Right lobe of liver (tissue), 6 donors: ENCODE results near the gene ZNF367. TPM values are rescaled to one million over a fixed set of nuclear protein-coding genes. Genes with fewer than 3 reads are reported as not detected.
"Not testable (repeated sequence)": the region's sequence is repeated elsewhere in the genome, so short reads cannot be mapped to it uniquely, and the experiment has no call there.

Source experiments
- ATAC-seq, 4 donors: fragments of 200-7000 bp; cut with Tn5 transposase; one replicate each; pipeline ENCODE4 v1.9.1; 2020; ENCODE audit warnings: mild to moderate bottlenecking in 4 of 4, moderate library complexity in 4 of 4
- DNase-seq, 3 donors: peaks; one replicate each; pipeline ENCODE4 v3.0.0-alpha.2; 2020
- H3K27ac ChIP-seq, 3 donors: fragments of 200-600 bp; one replicate each; pipeline ENCODE4 v1.8.0; 2022
- H3K27me3 ChIP-seq, 2 donors: fragments of 200-600 bp; one replicate each; pipeline ENCODE4 v1.8.0; 2022
- H3K36me3 ChIP-seq, 4 donors: fragments of 200-600 bp; sonication (generic) in 1 of 4; one replicate each; pipeline versions ENCODE4 v1.5.1 to v1.8.0; 2017 to 2022; ENCODE audit warnings: control low read depth in 1 of 4
- H3K4me1 ChIP-seq, 4 donors: fragments of 200-600 bp; sonication (generic) in 1 of 4; one replicate each; pipeline versions ENCODE4 v1.5.1 to v1.8.0; 2017 to 2022; ENCODE audit warnings: control low read depth in 1 of 4
- H3K4me3 ChIP-seq, 3 donors: fragments of 200-600 bp; one replicate each; pipeline ENCODE4 v1.8.0; 2022
- H3K9me3 ChIP-seq, 4 donors: fragments of 200-600 bp; sonication (generic) in 1 of 4; one replicate each; pipeline versions ENCODE4 v1.5.1 to v1.8.0; 2017 to 2022; ENCODE audit warnings: control low read depth in 1 of 4
- POLR2A ChIP-seq: fragments of 450-650 bp; IDR thresholded peaks from one replicate; pipeline ENCODE4 v1.6.1; 2017; ENCODE audit warnings: antibody characterized with exemption, mild to moderate bottlenecking
- WGBS: methylation state at CpG from one replicate; pipeline ENCODE4 v1.1.6; 2018; ENCODE audit warnings: low coverage, low lambda C conversion rate; ENCODE audit not compliant: insufficient coverage; ENCODE audit errors: missing lambda C conversion rate; 5-methylcytosine and 5-hydroxymethylcytosine counted together
- intact Hi-C, 2 donors: fragments of 100-400 bp; cut with DNase I; formaldehyde crosslinking; loops; one replicate each; pipeline versions ENCODE4 v1.11.2 to v1.14.1; 2022
- total RNA-seq, 6 experiments: library from RNA; depleted of rRNA in 2 of 6; stranded (reverse); fragments of >200 nt in 2 of 6; fragmentation: NEBNext Ultra II Directional in 3 of 6; extraction: Animal tissue kit (Norgen Biotek cat#: 25700) in 3 of 6; gene quantifications; one replicate each; pipeline versions ENCODE4 v1.1.0 to v1.2.4, GENCODE V29; 2016 to 2023
- TF ChIP-seq, protein P1 (sequence below), 4 donors: fragments of 200-600 bp in 3 of 4; fragments of 450-650 bp in 1 of 4; IDR thresholded peaks; one replicate each; pipeline versions ENCODE4 v1.5.1 to v1.8.0; 2016 to 2022; ENCODE audit warnings: antibody characterized with exemption in 4 of 4, mild to moderate bottlenecking in 2 of 4
- donor health status: DM: no; HTN: yes; CAD: no.
- donor health status: DM: no; HTN: no; CAD: no.
- donor health status: DM: no; HTN: no; CAD: no.
- donor health status: DM: no; HTN: yes; CAD: no.
- donor health status: DM: no; HTN: yes; CAD: no.

Gene ZNF367
- total RNA-seq, 6 experiments from 2014 or later: 0.73 to 9.2 (median 2.6) TPM

DNA sequence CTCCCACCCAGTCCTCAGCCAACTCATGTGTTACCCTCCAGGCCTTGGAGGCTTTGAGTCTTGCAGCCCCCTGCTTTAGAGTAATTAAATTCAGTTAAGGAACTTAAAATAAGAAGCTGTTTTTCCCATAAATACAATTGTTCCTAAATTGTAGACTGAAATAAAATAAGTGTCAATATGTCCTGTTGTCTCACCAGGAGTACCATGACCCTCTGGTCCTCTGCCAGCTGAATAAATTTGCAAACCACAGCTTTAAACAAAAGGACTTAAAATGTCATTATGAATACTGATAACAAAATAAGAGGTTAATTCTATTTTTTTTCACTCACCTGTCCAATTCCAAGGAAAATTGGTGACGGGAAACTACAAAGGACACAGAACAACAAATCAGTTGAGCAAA, 50.2 kb downstream of the ZNF367 start:
- H3K9me3 ChIP-seq: no peaks in the 10 kb centered on the region
- H3K27ac ChIP-seq: peak overlapping the region in 1 of 3 donors; percentile 14
- no peak for DNase-seq
- H3K4me1 ChIP-seq: peaks cover 0 to 22% (median 0%) of the 10 kb centered on the region in 4 donors
- 72% methylated on average over 1 of the region's 1 CpG for WGBS
- TF ChIP-seq POLR2A: no peak
- TF ChIP-seq, protein P1, sequence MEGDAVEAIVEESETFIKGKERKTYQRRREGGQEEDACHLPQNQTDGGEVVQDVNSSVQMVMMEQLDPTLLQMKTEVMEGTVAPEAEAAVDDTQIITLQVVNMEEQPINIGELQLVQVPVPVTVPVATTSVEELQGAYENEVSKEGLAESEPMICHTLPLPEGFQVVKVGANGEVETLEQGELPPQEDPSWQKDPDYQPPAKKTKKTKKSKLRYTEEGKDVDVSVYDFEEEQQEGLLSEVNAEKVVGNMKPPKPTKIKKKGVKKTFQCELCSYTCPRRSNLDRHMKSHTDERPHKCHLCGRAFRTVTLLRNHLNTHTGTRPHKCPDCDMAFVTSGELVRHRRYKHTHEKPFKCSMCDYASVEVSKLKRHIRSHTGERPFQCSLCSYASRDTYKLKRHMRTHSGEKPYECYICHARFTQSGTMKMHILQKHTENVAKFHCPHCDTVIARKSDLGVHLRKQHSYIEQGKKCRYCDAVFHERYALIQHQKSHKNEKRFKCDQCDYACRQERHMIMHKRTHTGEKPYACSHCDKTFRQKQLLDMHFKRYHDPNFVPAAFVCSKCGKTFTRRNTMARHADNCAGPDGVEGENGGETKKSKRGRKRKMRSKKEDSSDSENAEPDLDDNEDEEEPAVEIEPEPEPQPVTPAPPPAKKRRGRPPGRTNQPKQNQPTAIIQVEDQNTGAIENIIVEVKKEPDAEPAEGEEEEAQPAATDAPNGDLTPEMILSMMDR (IDR thresholded peaks at IDR 0.05): no peak
- H3K27me3 ChIP-seq: no peaks in the 10 kb centered on the region
- H3K36me3 ChIP-seq: peaks cover 0 to 21% (median 0%) of the 10 kb centered on the region in 4 donors
- intact Hi-C loops: no loop called here
- H3K4me3 ChIP-seq: no peak overlapping the region
- ATAC-seq: peak in 3 of 4 donors; percentile 34 to 55 (median 52)

DNA sequence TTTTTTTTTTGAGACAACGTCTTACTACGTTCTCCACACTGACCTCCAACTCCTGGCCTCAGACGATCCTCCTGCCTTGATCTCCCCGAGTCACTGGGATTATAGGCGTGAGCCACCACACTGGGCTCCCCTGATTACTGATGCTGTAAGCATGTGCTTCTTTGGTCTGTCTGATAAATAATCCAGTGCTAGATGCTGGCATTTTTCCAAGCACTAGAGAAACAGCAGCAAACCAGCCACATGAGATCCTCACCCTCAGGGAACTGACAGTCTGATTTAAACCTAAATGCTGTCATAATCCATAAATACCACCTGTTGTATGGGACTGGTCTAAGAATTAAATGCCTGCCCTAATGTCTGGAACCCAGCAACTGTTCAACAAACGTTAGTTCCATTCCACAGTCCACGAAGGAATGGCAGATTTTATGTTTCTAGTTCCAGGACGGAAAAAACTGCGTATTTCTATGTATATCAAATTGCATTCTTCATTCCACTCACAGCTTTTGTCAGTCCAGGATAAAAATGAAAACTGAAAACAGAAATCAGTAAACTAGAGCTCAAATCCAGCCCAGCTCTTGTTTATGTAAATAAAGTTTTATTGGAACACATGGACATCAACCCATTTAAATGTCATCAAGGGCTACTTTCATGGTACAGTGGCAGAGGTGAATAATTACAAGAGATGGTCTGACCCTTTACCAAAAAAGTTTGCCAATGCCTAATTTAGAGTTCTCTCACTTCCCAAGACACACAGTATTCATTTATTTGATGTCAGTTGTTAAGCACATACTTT, 54.8 kb downstream of the ZNF367 start:
- Histone ChIP-seq H3K4me1 (peaks cover 0 to 21% (median 0%) of the 10 kb centered on the region in 4 donors), H3K27me3 (no peaks in the 10 kb centered on the region), H3K9me3 (no peaks in the 10 kb centered on the region), H3K36me3 (peaks cover 0 to 57% (median 0%) of the 10 kb centered on the region in 4 donors), H3K27ac (no peak overlapping the region), H3K4me3 (no peak overlapping the region)
- intact Hi-C loops: no loop called here
- TF ChIP-seq, protein P1 (IDR thresholded peaks at IDR 0.05): no peak
- no peak for TF ChIP-seq POLR2A
- DNase-seq: no peak
- ATAC-seq: no peak
- WGBS: 90% methylated on average over 6 of the region's 9 CpGs

GRCh38 chr9:96362119-96362518, 56.1 kb downstream of the ZNF367 start:
- peaks cover 0 to 66% (median 3%) of the 10 kb centered on the region in 4 donors for H3K36me3 ChIP-seq
- H3K9me3 ChIP-seq, intact Hi-C loops, H3K4me1 ChIP-seq, H3K4me3 ChIP-seq, H3K27ac ChIP-seq, H3K27me3 ChIP-seq, DNase-seq, ATAC-seq: not testable (repeated sequence)
- 90% methylated on average over 2 of the region's 6 CpGs for WGBS

DNA sequence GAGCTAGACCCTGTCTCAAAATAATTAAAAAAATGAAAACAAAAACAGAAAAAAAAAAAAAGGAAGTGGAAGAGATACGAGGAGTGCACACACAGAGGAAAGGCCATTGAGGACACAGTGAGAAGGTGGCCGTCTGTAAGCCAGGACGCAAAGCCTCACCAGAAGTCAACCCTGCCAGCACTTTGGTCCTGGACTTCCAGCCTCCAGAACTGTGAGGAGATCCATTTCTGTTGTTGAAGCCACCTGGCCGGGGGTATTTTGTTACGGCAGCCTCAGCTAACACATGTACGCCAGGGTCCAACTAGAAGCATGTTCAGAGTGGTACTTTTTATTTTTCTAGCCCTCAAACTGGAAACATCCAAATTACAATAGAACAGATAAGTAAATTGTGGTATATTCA, 56.5 kb downstream of the ZNF367 start:
- WGBS: 77% methylated on average over 6 of the region's 6 CpGs
- TF ChIP-seq, protein P1 (IDR thresholded peaks at IDR 0.05): no peak
- TF ChIP-seq POLR2A: no peak
- no peak for ATAC-seq
- H3K9me3 ChIP-seq: no peaks in the 10 kb centered on the region
- DNase-seq: peak in 1 of 3 donors; percentile 19
- peaks cover 0 to 71% (median 3%) of the 10 kb centered on the region in 4 donors for H3K36me3 ChIP-seq
- H3K4me3 ChIP-seq: no peak overlapping the region
- intact Hi-C loops: no loop called here
- H3K27me3 ChIP-seq: no peaks in the 10 kb centered on the region
- H3K27ac ChIP-seq: no peak overlapping the region
- peaks cover 0 to 5% (median 0%) of the 10 kb centered on the region in 4 donors for H3K4me1 ChIP-seq

GRCh38 chr9:96360976-96361375, 57.2 kb downstream of the ZNF367 start:
- H3K4me3 ChIP-seq: no peak overlapping the region
- WGBS: 100% methylated on average over 1 of the region's 2 CpGs
- no peaks in the 10 kb centered on the region for H3K4me1 ChIP-seq
- no peaks in the 10 kb centered on the region for H3K27me3 ChIP-seq
- intact Hi-C loops: no loop called here
- H3K36me3 ChIP-seq: peaks cover 0 to 75% (median 5%) of the 10 kb centered on the region in 4 donors
- no peak for DNase-seq
- TF ChIP-seq POLR2A: no peak
- TF ChIP-seq, protein P1 (IDR thresholded peaks at IDR 0.05): no peak
- H3K27ac ChIP-seq: no peak overlapping the region
- no peaks in the 10 kb centered on the region for H3K9me3 ChIP-seq
- ATAC-seq: no peak

DNA sequence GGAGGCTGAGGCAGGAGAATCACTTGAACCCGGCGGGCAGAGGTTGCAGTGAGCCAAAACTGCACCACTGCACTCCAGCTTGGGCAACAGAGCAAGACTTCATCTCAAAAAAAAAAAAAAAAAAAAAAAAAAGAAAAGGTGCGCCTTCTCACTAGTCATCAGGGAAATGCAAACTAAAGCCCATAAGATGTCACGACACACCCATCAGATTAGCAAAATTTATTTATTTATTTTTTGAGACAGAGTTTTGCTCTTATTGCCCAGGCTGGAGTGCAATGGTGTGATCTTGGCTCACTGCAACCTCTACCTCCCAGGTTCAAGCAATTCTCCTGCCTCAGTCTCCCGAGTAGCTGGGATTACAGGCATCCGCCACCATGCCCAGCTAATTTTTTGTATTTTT, 57.6 kb downstream of the ZNF367 start:
- H3K9me3 ChIP-seq, intact Hi-C loops, ATAC-seq, H3K4me1 ChIP-seq, H3K4me3 ChIP-seq, H3K27me3 ChIP-seq, H3K27ac ChIP-seq, DNase-seq: not testable (repeated sequence)
- H3K36me3 ChIP-seq: peaks cover 0 to 75% (median 6%) of the 10 kb centered on the region in 4 donors
- 100% methylated on average over 4 of the region's 6 CpGs for WGBS
